ENCODE data around the gene GALNT17.

GRCh38 chr7:71264005-71264404, 132.1 kb downstream of the GALNT17 start:
- TF ChIP-seq POLR2AphosphoS5 (IDR thresholded peaks at IDR 0.05; ENCODE audit: low read depth, low read length) = no peak
- no peak for TF ChIP-seq TAF1 (IDR thresholded peaks at IDR 0.05; ENCODE audit: borderline replicate concordance, insufficient read depth, low read length)
- no peak for TF ChIP-seq SIN3A (IDR thresholded peaks at IDR 0.05; ENCODE audit: borderline replicate concordance, insufficient read depth, low read length)
- no peak for TF ChIP-seq REST (IDR thresholded peaks at IDR 0.05; ENCODE audit: insufficient read depth in 1 of 2, low read depth in 2 of 2, low read length in 2 of 2)
